Subcutaneous adipose tissue (tissue), 4 donors: Measurements from ENCODE around the gene LGR4. TPM values are rescaled to one million over a fixed set of nuclear protein-coding genes. Genes with fewer than 3 reads are reported as not detected.

Experiments
- total RNA-seq, 4 donors: library from RNA; depleted of rRNA; stranded (reverse); fragments of >200 nt; gene quantifications; one replicate each; pipeline ENCODE4 v1.1.0, GENCODE V29; 2016
- TF ChIP-seq, protein P1 (sequence below): fragments of 450-650 bp; IDR thresholded peaks from one replicate; pipeline ENCODE4 v1.5.1; 2016; ENCODE audit warnings: low read depth, mild to moderate bottlenecking, control low read depth, antibody characterized with exemption, moderate library complexity

LGR4 gene
- total RNA-seq, 4 donors from 2014 or later: 41.3 to 106 (median 48.8) TPM

DNA sequence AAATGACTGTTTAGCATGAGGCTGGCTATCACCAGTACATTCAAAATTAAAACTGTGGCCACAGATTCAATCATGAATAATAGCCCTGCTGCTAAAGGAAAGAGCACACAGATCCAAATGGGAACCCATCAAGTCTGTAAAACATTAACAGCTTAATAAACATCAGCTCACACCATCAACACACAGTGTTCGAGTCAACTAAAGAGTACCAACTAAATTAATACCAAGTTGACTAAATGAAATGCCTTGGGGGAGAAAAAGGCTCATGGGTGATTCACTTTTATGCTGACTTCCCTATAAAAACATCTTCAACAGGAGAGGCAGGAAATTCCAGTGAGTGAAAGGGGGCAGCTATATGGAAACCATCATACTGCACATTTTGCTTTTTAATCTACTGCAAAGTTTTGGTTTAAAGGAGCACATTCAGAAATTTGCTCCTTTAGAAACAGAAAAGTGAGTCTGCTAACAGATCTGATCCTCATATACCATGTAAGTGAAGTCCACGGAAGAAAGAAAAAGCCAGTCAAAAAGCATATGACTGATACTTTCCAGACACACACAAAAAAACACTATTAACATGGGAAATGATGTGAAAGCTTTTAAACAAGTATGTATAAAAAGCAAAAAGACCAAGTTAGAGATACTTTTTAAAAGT is 16.3 kb downstream of the LGR4 start:
- TF ChIP-seq, protein P1, sequence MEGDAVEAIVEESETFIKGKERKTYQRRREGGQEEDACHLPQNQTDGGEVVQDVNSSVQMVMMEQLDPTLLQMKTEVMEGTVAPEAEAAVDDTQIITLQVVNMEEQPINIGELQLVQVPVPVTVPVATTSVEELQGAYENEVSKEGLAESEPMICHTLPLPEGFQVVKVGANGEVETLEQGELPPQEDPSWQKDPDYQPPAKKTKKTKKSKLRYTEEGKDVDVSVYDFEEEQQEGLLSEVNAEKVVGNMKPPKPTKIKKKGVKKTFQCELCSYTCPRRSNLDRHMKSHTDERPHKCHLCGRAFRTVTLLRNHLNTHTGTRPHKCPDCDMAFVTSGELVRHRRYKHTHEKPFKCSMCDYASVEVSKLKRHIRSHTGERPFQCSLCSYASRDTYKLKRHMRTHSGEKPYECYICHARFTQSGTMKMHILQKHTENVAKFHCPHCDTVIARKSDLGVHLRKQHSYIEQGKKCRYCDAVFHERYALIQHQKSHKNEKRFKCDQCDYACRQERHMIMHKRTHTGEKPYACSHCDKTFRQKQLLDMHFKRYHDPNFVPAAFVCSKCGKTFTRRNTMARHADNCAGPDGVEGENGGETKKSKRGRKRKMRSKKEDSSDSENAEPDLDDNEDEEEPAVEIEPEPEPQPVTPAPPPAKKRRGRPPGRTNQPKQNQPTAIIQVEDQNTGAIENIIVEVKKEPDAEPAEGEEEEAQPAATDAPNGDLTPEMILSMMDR: no peak

DNA sequence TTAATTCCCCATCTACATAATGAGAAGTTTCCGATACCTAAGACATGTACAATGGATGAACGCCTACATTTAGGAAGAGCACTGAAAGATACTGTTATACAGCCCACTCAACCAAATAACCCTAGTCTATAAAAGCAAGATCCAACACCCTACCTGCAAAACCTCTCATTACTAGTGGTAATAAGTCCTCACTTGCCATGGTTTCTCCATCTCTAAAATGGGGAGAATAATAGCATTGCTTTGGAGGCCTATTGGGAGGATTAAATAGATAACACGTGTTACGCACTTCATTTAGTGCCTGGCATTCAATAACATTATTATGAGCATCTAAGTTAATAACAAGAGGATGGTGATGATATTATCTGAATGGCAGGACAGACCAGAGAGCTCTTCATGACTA is 16.9 kb downstream of the LGR4 start:
- TF ChIP-seq, protein P1: no peak

DNA sequence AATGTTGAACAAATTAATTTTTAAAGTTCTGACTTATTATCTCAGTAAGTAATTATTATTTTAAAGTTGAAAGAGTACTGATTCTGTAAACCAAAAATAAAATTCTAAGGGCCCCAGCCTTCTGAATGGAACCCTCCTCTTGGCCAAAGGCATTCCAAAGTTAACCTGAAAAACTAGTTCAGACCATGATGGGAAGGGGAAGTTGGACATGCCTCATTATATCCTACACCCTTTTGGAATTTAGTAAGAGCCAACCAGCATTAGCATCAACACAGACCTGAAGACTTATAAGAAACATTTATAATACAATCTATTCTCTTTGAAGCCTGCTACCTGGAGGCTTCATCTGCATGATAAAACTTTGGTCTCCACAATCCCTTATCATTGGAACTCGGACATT is 18.9 kb downstream of the LGR4 start:
- TF ChIP-seq, protein P1: no peak

DNA sequence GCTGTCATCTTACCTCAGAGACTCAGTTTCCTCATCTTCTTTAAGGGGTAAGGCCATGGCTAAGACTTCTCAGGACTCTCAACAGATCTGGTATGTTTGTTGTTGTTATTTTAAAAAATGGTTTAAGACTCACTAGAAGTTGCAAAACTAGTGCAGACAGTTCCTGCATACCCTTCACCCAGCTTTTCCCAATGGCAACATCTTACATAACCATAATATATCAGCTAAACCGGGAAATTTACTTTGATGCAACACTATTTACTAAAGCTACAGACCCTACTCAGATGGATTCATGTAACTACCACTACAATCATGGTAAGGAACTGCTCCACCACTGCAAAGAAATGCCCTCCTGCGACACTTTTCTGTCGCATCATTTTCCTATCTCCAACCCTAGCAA is 20.4 kb downstream of the LGR4 start:
- TF ChIP-seq, protein P1: no peak

DNA sequence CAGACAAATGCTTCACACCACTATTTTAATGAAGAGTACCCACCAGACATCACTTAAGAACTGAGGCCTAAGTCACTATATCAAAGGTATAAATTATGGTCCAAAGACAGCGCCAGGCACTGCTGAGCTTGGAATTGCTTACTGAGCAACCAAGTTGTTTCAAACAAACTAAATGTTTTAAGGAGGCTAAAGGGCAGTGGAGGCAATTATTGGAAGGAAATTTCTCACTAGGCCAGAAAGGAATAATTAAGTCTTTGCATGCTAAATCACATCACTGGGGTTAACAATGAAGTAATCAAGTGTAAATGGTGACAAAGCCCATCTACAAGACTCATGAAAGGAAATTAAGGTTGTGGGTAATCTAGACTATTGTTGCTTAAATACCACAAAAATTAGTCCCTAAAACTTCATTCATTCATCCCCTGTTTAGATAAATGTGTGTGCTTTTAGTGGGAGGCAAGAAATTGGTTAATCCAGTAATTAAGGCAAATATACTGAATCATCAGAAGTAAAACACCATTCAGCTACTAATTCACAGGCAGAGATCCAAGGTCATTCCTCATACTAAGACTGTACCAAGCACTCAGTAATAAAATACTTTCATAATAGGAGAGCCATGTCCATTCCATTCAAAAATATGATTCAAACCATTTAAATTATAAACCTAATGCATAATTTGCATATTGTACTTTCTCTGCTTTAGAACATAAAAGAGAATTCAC is 21.2 kb downstream of the LGR4 start:
- TF ChIP-seq, protein P1: no peak

DNA sequence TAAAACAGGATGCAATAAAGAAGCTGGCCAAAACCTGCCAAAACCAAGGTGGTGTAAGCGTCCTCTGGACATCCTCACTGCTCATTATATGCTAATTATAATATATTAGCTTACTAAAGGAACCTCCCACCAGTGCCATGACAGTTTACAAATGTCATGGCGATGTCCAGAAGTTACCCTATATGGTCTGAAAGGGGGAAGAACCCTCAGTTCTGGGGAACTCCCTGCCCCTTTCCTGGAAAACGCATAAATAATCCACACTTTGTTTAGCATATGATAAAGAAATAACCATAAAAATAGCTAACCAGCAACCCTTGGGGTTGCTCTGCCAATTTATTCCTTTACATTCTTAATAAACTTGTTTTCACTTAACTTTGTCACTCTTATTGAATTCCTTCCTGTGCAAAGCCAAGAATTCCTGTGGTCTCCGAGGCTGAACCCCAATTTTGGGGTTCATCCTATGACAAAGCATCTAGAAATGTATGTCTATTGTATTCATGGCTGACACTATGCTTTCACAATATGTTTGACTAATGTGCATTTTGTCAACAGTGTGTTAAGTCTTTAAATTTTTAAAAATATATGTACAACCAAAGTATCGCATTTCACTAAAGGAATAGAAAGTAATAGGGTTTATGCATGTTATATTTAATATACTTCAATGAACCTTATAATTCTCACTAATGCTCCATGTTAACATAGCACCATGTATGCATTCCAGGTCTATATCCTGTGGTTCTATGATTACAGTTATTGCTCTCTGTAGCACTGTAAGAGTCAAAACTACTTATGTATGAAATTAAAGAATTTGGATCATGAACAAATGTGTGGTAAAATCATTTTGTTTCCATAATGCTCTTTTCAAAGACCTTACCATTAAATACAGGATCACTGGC is 25.1 kb downstream of the LGR4 start:
- TF ChIP-seq, protein P1: no peak

DNA sequence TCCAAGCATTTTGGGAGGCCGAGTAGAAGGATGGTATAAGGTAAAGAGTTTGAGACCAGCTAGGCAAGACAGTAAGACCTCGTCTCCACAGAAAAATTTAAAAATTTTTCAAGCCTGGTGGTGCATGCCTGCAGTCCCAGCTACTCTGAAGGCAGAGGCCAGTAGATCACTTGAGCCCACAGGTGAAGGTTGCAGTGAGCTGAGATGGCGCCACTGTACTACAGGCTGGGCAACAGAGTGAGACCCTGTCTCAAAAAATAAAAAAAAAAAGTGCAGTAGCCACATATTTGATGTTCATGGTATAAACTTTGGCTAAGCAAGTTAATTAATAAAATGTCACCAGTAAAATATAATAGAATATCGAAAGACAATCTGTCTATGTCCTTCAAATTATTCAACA is 27.0 kb downstream of the LGR4 start:
- TF ChIP-seq, protein P1: no peak
